ENCODE results near the gene TLR9. TPM values are rescaled to one million over a fixed set of nuclear protein-coding genes. Genes with fewer than 3 reads are reported as not detected.
A peak's percentile ranks its signal among the peaks of the same experiment; 100 is the strongest.

Gene TLR9
- polyA plus RNA-seq, 1 of the 3 experiments (the other 2 are of a cell fraction), result 0.12 TPM

- Histone ChIP-seq H3K4me2 (no peak overlapping the region), H3K27me3 (ENCODE audit: insufficient read depth) (no peaks in the 10 kb centered on the region), H3K27ac (ENCODE audit: low read depth in 2 of 2, low read length in 1 of 2) (no peak overlapping the region; a peak in 1 of 4 replicates), H3K4me1 (ENCODE audit: control insufficient read depth in 1 of 2, insufficient read depth in 2 of 2, low read depth in 1 of 2, low read length in 1 of 2) (peaks cover 4 to 30% of the 10 kb centered on the region in 2 experiments; a peak in 2 of 4 replicates), H4K20me1 (ENCODE audit: insufficient read depth) (no peaks in the 10 kb centered on the region), H3F3A (replicated peaks; ENCODE audit: insufficient read depth) (peaks cover 31% of the 10 kb centered on the region), H3K9me3 (no peaks in the 10 kb centered on the region), H3K79me2 (ENCODE audit: insufficient read depth) (peaks cover 3% of the 10 kb centered on the region; the same call in 1 of the 2 replicates), H3K9ac (no peak overlapping the region), H3K9me2 (no peaks in the 10 kb centered on the region), H3K36me3 (replicated peaks in 1 of 2; ENCODE audit: control insufficient read depth in 1 of 2, insufficient read depth in 2 of 2, low read length in 1 of 2) (peaks cover 18 to 32% of the 10 kb centered on the region in 2 experiments), H2AFZ (ENCODE audit: low read depth) (no peak overlapping the region), H3K4me3 (ENCODE audit: low read depth in 2 of 2, low read length in 1 of 2) (no peak overlapping the region)
- WGBS (ENCODE audit: low lambda C conversion rate), result 95% methylated on average over 6 of the region's 6 CpGs
- no peak for DNase-seq
- TF ChIP-seq TAF1 (IDR thresholded peaks at IDR 0.05; ENCODE audit: borderline replicate concordance, low read depth, low read length) (no peak), PBX3 (IDR thresholded peaks at IDR 0.05) (no peak), SMC3 (IDR thresholded peaks at IDR 0.05; ENCODE audit: low read depth, low read length) (no peak), RFX5 (IDR thresholded peaks at IDR 0.05; ENCODE audit: low read length) (no peak), REST (IDR thresholded peaks at IDR 0.05; ENCODE audit: low read depth, low read length) (no peak), GABPA (IDR thresholded peaks at IDR 0.05; ENCODE audit: low read depth) (no peak), FOSL2 (IDR thresholded peaks at IDR 0.05; ENCODE audit: borderline replicate concordance, low read depth) (no peak), POLR2AphosphoS5 (IDR thresholded peaks at IDR 0.05; ENCODE audit: low read depth, low read length) (no peak)
- ChIA-PET POLR2A (interaction anchor here (1.5 to 2.6 kb wide), 2 partner anchors 10 to 28 kb away, joined by 8 to 23 read pairs; partner anchors contain the start of gene WDR82), CTCF (interaction anchor here (0.7 to 2.4 kb wide), 7 partner anchors 9 to 248 kb away, joined by 3 to 16 read pairs (median 4); partner anchors contain the start of genes TWF2 and WDR82)
These were observed 24.2 kb upstream of the TLR9 start for GRCh38 chr3:52249683-52250082.

- Histone ChIP-seq H3K79me2 (ENCODE audit: insufficient read depth) (peaks cover 3% of the 10 kb centered on the region; the same call in 1 of the 2 replicates), H2AFZ (ENCODE audit: low read depth) (no peak overlapping the region), H3K4me3 (ENCODE audit: low read depth in 2 of 2, low read length in 1 of 2) (no peak overlapping the region), H3F3A (replicated peaks; ENCODE audit: insufficient read depth) (peaks cover 31% of the 10 kb centered on the region), H3K9me2 (no peaks in the 10 kb centered on the region), H3K9ac (no peak overlapping the region), H3K27me3 (ENCODE audit: insufficient read depth) (no peaks in the 10 kb centered on the region), H3K4me2 (no peak overlapping the region), H3K4me1 (ENCODE audit: control insufficient read depth in 1 of 2, insufficient read depth in 2 of 2, low read depth in 1 of 2, low read length in 1 of 2) (peaks cover 4 to 34% of the 10 kb centered on the region in 2 experiments; a peak in 2 of 4 replicates), H3K36me3 (replicated peaks in 1 of 2; ENCODE audit: control insufficient read depth in 1 of 2, insufficient read depth in 2 of 2, low read length in 1 of 2) (peaks cover 11 to 26% of the 10 kb centered on the region in 2 experiments), H3K27ac (ENCODE audit: low read depth in 2 of 2, low read length in 1 of 2) (0 out of 4 replicates have a peak overlapping the region, but pooled peaks of 1 of the 2 experiments have one; percentile 2), H3K9me3 (no peaks in the 10 kb centered on the region), H4K20me1 (ENCODE audit: insufficient read depth) (no peaks in the 10 kb centered on the region)
- CTCF ChIA-PET, result interaction anchor here (0.7 to 2.4 kb wide), 7 partner anchors 10 to 90 kb away, joined by 3 to 16 read pairs (median 3); partner anchors contain the start of genes TWF2 and WDR82
- no peak for DNase-seq
- no peak for TF ChIP-seq FOSL2 (IDR thresholded peaks at IDR 0.05; ENCODE audit: borderline replicate concordance, low read depth)
- TF ChIP-seq NFIC (IDR thresholded peaks at IDR 0.05; ENCODE audit: borderline replicate concordance), result peak; percentile 44; the same call in 1 of the 2 replicates
- 78% methylated on average over 6 of the region's 10 CpGs for WGBS (ENCODE audit: low lambda C conversion rate)
- POLR2A ChIA-PET, result interaction anchor here (0.8 to 2.6 kb wide), 4 partner anchors 10 to 36 kb away, joined by 3 to 23 read pairs (median 6); partner anchors contain the start of genes TWF2 and WDR82
These were observed 23.5 kb upstream of the TLR9 start for GRCh38 chr3:52248816-52249547.
